Fibroblast of skin of left quadriceps (primary cell): ENCODE data around the gene PDE8B.

Source experiments
- DNase-seq, 2 experiments: peaks; one replicate each; pipeline ENCODE4 v3.0.0-alpha.2; 2013; ENCODE audit warnings: low read depth in 2 of 2

PDE8B gene

DNA sequence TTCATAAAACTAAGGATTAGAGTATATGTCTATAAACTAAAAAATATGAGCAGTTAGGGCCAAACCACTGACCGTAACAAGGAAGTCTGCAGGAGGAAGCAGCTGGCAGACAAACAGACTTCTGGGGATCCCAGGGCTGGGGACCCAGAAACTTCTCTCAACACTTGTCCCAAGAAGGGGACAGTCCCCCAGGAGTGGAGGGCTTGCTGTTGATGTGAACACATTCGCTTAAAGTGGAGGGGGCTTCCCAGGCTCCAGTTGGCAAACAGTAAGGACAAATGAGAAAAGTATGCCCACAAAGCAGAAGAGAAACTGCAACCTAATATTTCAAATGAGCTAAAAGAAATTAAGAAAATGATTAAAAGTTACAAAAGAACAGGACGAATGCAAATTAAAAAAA, 83.7 kb downstream of the PDE8B start:
- DNase-seq: no peak

DNA sequence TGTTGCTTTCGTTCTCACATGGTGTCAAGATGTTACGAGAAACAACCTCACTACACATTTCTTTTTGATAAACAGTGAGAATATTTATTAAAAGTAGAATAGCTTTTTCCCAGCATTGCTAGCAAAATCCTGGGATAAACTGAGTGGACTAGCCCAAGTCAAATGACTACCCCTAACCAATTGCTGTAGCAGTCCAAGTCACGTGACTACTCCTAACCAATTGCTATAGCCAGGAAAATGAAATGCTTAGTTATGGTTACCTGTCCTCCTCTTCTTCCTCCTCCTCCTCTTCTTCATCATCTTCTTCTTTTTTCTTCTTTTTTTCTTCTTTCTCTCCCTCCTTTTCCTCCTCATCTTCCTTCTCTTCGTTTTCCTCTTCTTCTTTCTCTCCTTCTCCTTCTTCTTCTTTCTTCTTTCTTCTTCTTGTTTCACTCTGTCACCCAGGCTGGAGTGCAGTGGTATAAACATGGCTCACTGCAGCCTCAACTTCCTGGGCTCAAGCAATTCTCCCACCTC, 85.4 kb downstream of the PDE8B start:
- DNase-seq: no peak

DNA sequence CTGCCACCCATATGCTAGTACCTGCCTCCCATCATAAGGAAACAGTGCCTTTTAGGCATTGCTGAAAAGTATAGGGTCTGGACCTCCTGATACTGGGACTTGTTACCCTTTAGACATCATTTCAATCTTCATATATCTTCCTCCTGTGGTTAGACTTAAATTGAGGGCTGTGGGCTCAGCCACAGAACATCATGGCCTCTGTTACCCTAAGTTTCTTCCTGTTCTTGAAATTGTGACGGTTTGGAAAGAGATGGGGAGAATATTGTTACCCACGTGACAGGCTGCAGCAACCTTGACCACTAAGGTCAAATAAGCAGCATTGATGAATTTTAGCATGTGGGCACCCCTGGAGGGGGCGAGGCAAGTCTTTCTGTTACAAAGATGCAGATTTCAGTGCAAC, 87.7 kb downstream of the PDE8B start:
- DNase-seq: no peak

DNA sequence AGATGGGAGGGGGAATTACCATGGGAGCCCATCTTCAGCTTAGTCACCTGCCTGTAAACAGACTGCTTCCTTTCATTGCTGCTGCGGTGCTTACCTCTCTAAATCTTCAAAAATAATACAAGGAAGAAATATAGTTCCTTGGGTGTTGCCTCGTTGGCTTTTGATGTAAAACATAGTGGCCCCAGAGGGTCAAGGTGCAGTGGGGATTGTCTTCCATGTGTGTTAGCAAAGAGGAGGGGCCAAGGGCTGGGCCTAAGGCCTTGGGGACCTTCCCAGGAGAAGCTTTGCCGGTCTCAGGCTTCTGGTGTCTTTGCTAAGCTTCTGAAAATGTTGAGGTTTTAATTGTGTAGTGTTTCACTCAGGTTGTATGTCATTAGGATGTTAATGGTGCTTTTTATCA, 90.0 kb downstream of the PDE8B start:
- DNase-seq: no peak

DNA sequence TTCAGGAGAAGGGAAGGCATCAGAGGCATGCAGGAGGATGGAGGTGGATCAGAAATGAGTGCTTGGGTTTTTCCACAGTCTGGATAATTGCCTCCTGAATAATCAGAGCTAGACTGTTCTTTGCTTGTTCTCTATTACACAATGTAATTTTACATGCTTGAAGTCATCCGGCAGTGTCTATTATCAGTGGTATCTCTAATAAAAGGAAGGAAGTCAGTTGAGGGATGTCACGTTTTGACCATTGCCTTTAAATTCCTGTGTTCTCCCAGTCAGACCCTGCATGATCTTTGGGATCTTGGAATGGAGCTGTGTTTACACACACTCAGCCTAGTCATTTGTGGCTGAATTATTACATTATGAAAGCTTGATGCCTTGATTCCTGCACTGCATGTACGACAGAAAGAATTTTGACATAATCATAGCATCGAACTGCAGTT, 91.0 kb downstream of the PDE8B start:
- peak; percentile 56 to 63 for DNase-seq

DNA sequence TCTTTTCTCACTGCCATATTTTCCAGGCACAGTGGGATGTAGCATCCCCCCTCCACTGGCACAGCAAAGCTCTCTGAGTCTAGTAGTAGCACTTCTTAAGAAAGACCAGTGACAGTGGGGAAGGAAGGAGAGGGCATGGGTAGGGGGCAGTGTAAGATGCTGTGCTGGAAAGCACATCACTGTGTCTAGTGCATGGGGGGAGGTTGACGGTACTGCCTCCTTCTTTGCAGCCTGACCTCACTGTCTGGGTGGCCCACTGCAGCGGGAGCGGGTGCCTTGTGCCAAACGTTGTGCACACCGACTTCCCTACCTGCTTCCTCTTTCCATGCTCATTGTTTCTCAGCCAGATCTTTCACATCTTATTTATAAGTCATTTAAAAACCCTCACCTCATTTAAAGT, 91.8 kb downstream of the PDE8B start:
- no peak for DNase-seq

DNA sequence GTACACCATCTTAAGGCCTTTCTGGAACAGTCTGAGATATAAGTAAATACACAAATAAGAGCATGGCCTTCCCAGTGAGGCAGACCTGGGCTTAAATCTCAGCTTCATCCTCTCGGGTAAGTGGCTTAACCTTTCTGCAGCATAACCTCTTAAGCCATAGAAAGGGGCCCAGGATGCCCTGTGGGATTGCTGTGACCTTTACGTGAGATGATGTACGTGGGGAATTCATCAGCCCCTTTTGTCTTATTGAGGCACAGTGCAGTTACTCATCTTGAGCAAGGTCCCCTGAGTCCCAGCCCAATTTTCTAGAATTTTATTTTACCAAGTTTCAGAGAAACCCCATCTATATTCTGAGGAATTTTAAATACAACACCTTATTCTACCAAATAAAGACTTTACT, 92.2 kb downstream of the PDE8B start:
- DNase-seq: no peak

DNA sequence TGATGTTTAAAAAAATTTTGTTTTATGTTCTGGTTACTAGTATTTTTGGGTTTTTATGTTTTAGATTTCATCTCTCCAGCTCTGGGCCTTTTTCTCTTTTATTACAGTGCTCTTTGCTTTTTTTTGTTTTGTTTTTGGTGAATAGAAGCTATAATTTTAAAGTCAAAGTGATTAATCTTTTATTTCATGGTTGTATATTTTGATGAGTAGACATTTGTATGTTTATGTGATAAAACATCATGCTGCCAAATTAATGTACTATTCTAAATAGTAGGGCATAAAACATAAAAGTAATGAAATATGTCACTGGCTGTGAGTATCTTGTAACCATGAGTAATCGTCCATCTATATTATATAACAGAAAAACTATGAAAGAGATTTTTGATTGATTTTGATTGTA, 93.9 kb downstream of the PDE8B start:
- no peak for DNase-seq

DNA sequence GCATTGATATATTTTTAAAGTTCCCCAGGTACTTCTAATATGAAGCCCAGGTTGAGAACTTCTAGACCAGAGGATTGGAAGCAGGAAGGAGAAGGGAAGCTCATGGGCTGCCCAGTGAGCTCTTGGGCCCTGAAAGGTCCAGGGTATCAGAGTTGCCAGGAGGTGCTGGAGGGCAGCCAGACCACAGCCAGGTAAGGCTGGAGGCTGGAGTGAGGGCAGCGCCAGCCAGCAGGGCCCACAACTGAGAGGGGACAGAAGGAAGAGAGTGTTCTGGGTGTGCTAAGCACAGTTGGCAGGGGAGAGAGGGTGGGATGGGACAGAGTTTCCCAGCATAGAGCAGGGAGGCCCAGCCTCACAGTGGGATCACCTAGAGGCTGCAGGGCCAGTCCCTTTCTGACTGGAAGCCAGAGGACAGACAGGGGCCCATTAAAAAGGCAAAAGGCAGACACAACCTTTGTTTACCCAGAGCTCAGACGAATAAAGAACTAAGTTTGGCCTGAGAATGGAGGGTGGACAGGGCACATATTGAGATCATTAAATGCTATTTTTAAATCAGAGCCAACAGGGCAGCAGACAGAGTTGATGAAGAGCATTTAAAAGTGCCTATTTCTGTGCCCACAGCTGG, 94.9 kb downstream of the PDE8B start:
- DNase-seq: no peak

DNA sequence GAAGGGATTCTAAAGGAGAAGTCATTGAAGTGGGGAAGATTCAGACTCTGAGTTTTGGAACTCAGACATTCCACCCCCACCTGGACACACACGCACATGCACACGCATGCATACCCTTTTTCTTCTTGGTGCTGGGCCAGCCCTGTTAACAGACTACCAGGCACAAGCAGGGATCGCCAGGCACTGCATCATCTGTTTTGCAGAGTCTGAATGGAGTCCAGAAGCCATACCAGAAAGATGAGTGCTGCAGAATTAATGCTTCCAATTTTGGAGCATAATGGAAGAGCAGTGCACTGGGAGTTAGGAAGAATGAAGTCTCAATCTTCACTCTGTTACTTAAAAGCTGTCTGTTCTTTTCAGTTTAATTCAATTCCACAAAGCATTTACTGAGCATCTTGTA, 95.5 kb downstream of the PDE8B start:
- peak; percentile 42 to 57 for DNase-seq

DNA sequence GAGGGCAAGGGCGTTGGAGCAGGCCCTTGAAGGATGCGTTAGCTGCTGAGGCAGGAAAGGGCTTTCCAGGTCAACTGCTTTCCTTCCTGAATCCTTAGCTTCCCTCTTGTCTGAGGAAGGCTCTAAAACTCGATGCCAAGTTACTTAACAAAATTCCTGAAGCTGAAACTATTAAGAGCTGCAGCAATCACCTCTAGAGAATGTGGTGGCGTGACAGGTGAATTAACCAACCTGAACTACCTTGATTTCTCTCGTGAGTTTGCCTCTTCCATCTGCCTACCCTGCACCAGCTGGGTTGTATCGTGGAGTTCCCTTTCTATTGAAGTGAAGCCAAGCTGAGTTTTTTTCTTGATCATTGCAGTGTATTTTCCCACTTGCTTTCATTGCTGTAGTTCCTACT, 96.1 kb downstream of the PDE8B start:
- DNase-seq: no peak

DNA sequence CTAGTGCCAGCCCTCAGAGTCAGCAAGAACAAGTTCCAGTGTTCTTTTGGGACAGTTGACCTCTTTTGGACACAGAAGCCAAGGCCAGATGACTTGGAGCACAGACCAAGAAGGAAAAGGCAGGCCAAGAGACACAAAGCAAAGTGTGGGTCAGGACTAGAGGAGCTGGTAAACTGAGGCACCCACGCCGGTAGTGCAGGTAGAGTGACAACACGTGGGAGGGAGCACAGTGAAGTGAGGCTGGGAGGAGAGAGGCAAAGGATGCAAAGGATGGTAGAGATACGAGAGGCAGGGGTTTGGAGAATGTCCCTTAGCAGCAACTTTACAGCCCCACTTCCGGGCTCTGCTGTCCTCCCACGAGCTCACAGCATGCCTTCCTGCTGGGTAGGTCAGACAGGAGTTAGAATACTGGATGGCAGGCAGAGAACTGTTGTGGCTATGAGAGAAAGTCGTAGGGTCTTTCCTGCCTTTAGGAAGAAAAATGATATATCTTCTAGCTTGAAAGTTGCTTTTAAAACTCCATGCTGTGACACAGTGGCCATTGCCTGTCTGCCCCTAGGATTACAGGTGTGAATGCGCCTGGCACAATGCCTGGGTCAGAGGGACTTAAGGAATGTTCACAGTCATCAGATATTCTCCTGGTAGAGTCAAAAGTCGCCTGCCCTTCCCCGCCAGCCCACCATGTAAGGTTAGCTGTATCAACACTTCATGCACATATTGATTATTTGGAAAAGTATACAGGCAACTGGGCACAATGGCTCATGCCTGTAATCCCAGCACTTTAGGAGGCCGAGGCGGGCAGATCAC, 97.9 kb downstream of the PDE8B start:
- no peak for DNase-seq

DNA sequence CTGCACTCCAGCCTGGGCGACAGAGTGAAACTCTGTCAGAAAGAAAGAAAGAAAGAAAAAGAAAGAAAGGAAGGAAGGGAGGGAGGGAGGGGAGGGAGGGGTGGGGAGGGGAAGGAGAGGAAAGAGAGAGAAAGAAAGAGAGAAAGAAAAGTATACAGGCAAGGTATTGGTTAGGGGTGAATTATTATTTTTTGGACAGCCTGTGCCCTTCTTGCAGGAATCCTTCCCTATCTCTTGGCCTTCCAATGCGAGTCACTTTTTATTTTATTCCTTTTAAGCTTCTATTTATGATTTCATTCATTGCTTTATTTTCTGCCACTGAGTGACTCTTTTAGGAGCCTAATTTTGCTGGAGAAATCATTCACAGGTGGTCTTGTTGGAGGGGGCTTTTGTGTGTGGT, 98.7 kb downstream of the PDE8B start:
- DNase-seq: no peak

DNA sequence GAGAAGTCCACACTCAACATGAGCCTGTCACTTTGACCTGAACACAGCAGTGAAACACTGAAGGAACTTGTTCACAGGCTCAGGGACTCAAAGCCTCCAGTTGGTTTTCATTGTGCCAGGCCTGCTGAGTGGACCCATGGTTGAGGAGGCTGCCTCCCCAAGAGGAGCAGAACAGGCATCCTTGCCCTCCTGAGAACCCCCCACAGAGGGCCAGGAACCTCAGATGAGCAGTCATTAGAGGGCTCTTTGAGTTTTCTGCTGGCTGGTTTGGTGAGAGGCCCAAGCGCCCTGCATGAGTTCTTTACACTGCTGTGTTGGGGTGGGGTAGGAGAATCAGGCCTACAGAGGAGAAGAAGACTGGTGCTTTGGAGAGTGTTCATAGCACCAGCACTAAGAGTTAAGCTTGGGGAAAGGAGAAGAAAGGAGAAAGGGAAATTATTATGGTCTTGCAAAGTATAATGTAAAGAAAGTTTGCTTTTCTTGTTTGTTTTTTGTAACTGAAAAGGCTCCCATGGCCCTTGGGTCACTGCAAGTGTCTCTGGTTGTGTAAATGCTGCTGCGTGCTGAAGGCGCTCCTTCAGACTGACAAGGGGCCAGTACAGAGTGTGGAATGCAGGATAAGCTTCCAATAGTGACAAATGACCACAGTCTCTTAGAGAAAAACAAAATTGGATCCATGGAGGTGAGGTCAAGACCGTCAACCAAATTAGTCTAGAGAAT, 100.2 kb downstream of the PDE8B start:
- DNase-seq: no peak

DNA sequence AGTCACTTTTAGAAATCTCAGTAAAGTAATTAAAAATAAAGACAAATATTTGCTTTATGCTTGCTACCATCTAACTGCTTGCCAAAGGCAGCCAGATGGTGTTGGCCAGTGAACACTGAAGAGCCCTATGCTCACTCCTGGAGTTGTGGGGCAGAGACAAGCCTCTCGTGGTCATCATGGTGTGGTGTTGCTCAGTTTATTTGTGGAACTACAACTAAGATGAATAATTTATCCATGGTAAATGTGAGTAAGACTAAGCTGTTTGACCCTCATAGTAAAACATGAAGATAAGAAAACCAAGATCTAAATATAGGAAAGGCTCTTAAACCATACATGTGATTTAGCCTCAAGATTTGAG, 100.7 kb downstream of the PDE8B start:
- no peak for DNase-seq

DNA sequence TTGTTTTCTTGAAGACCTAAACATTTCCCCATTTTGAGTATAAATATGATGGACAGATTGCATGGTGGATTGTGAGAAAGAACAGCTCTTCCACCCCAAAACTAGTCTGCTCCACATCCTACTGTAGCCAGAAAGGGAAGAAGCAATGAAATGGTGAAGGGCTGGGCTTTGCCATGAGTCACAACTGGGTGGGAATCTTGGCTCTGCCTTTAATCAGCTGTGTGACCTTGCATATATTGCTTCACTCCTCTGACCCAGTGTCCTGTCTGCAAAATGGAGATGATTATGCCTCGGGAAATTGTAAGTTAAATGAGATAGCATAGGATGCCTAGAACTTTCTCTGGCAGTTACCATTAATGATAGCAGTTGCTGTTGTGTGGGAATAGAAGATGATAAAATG, 101.9 kb downstream of the PDE8B start:
- no peak for DNase-seq

DNA sequence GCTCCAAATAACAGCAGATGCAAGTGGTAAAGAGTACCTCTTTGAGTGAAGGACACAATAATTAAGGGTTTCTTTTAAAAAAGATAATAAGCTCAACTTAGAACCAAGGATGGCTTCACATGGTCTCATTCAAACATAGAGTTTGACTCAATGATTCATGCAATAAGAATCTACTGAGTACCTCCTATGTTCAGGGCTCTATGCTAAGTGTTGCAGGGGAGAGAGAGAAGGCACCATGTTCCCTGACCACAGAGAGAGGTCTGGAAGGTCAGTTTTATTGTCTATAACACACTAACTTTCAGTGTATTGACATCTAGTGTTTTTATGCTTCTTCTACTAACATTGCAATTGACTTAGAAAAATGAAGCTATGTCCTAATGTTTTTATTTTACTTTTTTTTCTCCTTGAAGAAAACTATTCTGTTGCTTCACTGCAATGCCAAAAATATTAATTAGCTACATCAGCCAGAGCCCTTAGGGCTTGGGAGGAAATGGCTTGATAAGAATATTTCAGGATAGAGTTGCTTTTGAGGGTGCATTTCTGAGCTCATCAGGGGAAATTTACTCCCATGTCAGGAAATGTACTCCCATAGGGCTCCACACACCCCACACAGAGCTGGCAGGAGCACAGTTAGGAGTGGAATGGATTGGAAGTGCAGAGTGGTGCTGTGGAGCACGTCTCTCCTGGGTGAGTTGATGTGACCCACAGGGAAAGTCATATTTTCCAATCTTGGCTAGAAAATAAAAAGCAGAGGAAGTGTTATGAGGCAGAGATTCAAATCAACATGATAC, 106.6 kb downstream of the PDE8B start:
- no peak for DNase-seq

DNA sequence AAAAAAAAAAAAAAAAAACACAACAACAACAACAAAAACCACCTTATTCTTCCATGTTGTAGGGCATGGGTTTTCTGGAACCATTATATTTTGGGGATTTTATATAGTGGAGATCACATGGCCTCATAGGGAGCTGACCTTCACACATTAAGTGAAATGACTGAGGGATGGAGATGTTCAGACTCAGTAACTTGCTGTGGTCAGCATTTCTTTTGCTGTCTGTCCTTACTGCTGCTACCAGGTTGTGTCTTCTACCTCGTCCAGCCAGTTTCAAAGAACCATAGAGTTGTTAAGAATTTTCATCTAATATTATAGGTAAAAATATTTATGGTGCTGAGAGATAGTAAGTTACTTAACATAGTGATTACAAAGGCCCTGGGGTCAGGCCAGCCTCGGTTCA, 107.6 kb downstream of the PDE8B start:
- DNase-seq: no peak

DNA sequence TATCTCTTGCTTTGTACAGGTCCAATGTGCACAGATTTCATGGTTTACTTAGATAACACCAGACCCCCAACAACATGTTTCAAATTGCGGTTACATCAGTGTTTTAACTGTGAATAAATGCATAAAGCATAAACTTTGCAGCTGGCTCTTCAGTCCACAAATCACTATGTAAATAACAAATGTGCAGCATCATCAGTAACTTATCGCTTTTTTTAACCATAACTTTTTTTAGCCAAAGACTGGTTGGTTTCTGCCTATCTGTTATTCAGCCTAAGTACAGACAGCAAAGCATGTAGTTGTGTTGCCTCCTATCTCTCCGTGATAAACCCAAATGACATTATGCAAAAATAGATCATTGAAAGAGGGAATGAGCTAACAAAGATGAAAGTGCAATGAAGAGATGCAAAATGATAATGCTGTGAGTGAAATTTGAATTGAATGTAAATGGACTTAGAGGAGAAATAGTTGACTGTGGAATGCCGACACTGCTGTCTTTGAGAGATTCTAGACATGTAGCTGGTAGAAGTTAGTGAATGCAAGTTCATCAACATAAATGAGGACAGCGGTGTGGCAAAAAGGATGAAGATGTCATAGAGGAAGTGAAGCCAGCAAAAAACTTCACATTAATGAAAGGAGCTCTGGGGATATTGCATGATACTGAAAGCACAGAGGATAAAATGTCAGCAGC, 108.8 kb downstream of the PDE8B start:
- DNase-seq: no peak

DNA sequence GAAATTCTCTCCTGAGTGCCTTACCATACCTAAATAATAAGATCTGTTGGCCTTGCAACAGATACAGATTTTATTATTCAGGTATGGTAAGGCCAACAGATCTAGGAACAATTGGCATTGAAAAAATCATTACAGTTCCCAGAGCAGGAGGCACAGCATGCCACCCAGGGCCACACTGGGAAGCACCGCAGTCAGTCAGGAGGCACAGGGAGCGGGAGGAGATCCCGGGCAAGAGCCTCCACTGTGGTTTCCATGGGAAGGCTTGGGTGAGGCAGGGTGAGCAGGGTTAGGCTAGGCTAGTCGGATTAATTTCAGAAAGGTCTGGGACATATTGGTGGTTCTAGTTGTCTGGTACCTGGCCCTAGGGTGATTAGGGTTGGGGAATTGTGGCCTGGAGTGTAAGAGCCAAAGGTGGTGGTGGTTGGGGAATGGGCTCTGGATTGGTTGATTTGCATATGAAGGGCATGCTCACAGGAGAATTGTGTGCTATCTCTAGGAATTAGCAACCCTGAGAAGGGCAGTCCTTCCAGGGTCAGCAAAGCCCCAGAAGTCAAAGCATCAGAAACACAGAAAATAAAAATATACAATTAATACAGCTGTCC, 111.4 kb downstream of the PDE8B start:
- no peak for DNase-seq

DNA sequence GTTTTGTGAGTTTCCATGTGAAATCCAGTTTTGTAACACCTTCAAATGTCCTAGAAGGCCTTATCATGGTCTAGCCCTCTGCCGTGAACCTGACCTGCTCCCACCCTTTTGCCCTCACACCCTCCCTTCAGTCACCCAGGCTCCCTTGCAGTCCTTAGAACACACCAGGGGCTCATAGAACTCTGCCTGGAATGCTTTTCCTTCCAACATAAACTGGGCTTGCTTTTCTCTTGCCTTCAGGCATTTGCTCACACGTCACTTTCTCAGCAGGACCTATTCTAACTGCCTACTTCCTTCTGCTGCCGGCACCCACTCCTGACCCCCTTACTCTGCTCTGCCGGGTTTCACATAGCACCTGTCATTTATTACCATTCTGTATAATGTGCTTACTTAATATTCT, 111.9 kb downstream of the PDE8B start:
- no peak for DNase-seq
